Liver (tissue), 9 donors: ENCODE data around the gene PSMC3. TPM values are rescaled to one million over a fixed set of nuclear protein-coding genes. Genes with fewer than 3 reads are reported as not detected.
A peak's percentile ranks its signal among the peaks of the same experiment; 100 is the strongest.

Experiments used
- DNase-seq: peaks from one replicate; pipeline ENCODE4 v3.0.0-alpha.2; 2017; ENCODE audit warnings: low spot score
- H3K27ac ChIP-seq, 2 donors: one replicate each; pipeline ENCODE4 v1.7.0; 2013; ENCODE audit warnings: inconsistent platforms in 2 of 2, low read length in 2 of 2, control low read depth in 1 of 2, low read depth in 1 of 2, mild to moderate bottlenecking in 1 of 2
- H3K27me3 ChIP-seq, 4 donors: one replicate each; pipeline versions ENCODE4 v1.6.1 to v1.7.0; 2013; ENCODE audit warnings: low read length in 3 of 4, inconsistent platforms in 1 of 4, mild to moderate bottlenecking in 1 of 4, moderate library complexity in 1 of 4; ENCODE audit not compliant: control insufficient read depth in 4 of 4, insufficient read depth in 4 of 4
- H3K36me3 ChIP-seq, 4 donors: one replicate each; pipeline versions ENCODE4 v1.6.1 to v1.7.0; 2013; ENCODE audit warnings: low read length in 3 of 4, mild to moderate bottlenecking in 3 of 4, low read depth in 1 of 4, moderate library complexity in 1 of 4; ENCODE audit not compliant: control insufficient read depth in 4 of 4, insufficient read depth in 3 of 4
- H3K4me1 ChIP-seq, 4 donors: one replicate each; pipeline versions ENCODE4 v1.6.1 to v1.7.0; 2013; ENCODE audit warnings: low read length in 3 of 4, mild to moderate bottlenecking in 3 of 4, moderate library complexity in 1 of 4; ENCODE audit not compliant: control insufficient read depth in 4 of 4, insufficient read depth in 4 of 4
- H3K4me3 ChIP-seq, 3 donors: one replicate each; pipeline versions ENCODE4 v1.6.1 to v1.7.0; 2013; ENCODE audit warnings: low read length in 3 of 3, control low read depth in 1 of 3, low read depth in 1 of 3, mild to moderate bottlenecking in 1 of 3
- H3K9ac ChIP-seq, 2 donors: one replicate each; pipeline ENCODE4 v1.7.0; 2013; ENCODE audit warnings: low read length in 2 of 2, mild to moderate bottlenecking in 2 of 2, moderate library complexity in 2 of 2, control low read depth in 1 of 2, low read depth in 1 of 2
- H3K9me3 ChIP-seq, 4 donors: one replicate each; pipeline versions ENCODE4 v1.6.1 to v1.7.0; 2013; ENCODE audit warnings: low read length in 3 of 4; ENCODE audit not compliant: control insufficient read depth in 4 of 4
- EGR1 ChIP-seq, 2 donors: IDR thresholded peaks; 2 replicates each; pipeline ENCODE4 v1.6.1; 2016 to 2018; ENCODE audit warnings: antibody characterized with exemption in 2 of 2, low read depth in 2 of 2
- FOXA1 ChIP-seq: IDR thresholded peaks from 2 replicates; pipeline ENCODE4 v1.6.1; 2016; ENCODE audit warnings: antibody characterized with exemption
- FOXA2 ChIP-seq: IDR thresholded peaks from 2 replicates; pipeline ENCODE4 v1.6.1; 2016; ENCODE audit warnings: antibody characterized with exemption
- GABPA ChIP-seq, 2 donors: IDR thresholded peaks in 1 of 2; conservative IDR thresholded peaks in 1 of 2; 2 replicates each; pipeline ENCODE4 v1.6.1; 2016; ENCODE audit warnings: antibody characterized with exemption in 2 of 2, mild to moderate bottlenecking in 1 of 2, moderate library complexity in 1 of 2
- HNF4A ChIP-seq, 2 donors: conservative IDR thresholded peaks; 2 replicates each; pipeline ENCODE4 v1.6.1; 2016; ENCODE audit warnings: antibody characterized with exemption in 2 of 2, mild to moderate bottlenecking in 2 of 2
- HNF4G ChIP-seq: IDR thresholded peaks from 2 replicates; pipeline ENCODE4 v1.6.1; 2016; ENCODE audit warnings: antibody characterized with exemption
- JUND ChIP-seq, 2 donors: IDR thresholded peaks; 2 replicates each; pipeline ENCODE4 v1.6.1; 2016; ENCODE audit warnings: antibody characterized with exemption in 2 of 2
- NR2F2 ChIP-seq: IDR thresholded peaks from 2 replicates; pipeline ENCODE4 v1.6.1; 2016; ENCODE audit warnings: antibody characterized with exemption
- RAD21 ChIP-seq, 2 donors: IDR thresholded peaks; 2 replicates each; pipeline ENCODE4 v1.6.1; 2016; ENCODE audit warnings: antibody characterized with exemption in 2 of 2, mild to moderate bottlenecking in 2 of 2
- RXRA ChIP-seq, 2 donors: IDR thresholded peaks; 2 replicates each; pipeline ENCODE4 v1.6.1; 2017 to 2018; ENCODE audit warnings: antibody characterized with exemption in 2 of 2, mild to moderate bottlenecking in 1 of 2
- SP1 ChIP-seq: IDR thresholded peaks from 2 replicates; pipeline ENCODE4 v1.6.1; 2018; ENCODE audit warnings: antibody characterized with exemption, mild to moderate bottlenecking
- TAF1 ChIP-seq: conservative IDR thresholded peaks from 2 replicates; pipeline ENCODE4 v1.6.1; 2016; ENCODE audit warnings: antibody characterized with exemption, mild to moderate bottlenecking
- YY1 ChIP-seq: IDR thresholded peaks from 2 replicates; pipeline ENCODE4 v1.6.1; 2016; ENCODE audit warnings: antibody characterized with exemption, mild to moderate bottlenecking
- WGBS: extraction: QIAGEN DNeasy Blood & Tissue Kit; methylation state at CpG from one replicate; pipeline ENCODE4 v1.1.7; 2013; 5-methylcytosine and 5-hydroxymethylcytosine counted together
- polyA plus RNA-seq, 2 donors: library from polyadenylated mRNA; stranded (reverse) in 1 of 2; unstranded in 1 of 2; fragments of 200-250 nt in 1 of 2; fragments of >200 nt in 1 of 2; fragmentation: Nextera tagmentation in 1 of 2; extraction: Ambion mirVana in 1 of 2; gene quantifications; one replicate each; pipeline versions ENCODE4 v1.2.1 to v1.2.3, GENCODE V29; 2013 to 2015
- total RNA-seq, 2 donors: library from RNA; depleted of rRNA; stranded (reverse); fragments of >200 nt; gene quantifications; one replicate each; pipeline ENCODE4 v1.2.3, GENCODE V29; 2014
- TF ChIP-seq, protein P1 (sequence below): fragments of 150-350 bp; IDR thresholded peaks from 2 replicates; pipeline ENCODE4 v1.5.1; 2017; ENCODE audit warnings: improper control_type of control experiment, low read depth, low read length; ENCODE audit not compliant: missing input control
- TF ChIP-seq, protein P2 (sequence below): IDR thresholded peaks from 2 replicates; pipeline ENCODE4 v1.6.1; 2016; ENCODE audit warnings: antibody characterized with exemption
- TF ChIP-seq, protein P3 (sequence below): IDR thresholded peaks from 2 replicates; pipeline ENCODE4 v1.6.1; 2016; ENCODE audit warnings: antibody characterized with exemption, mild to moderate bottlenecking
- TF ChIP-seq, protein P4 (sequence below): IDR thresholded peaks from 2 replicates; pipeline ENCODE4 v1.6.1; 2016; ENCODE audit warnings: antibody characterized with exemption
- TF ChIP-seq, protein P5 (sequence below): IDR thresholded peaks from 2 replicates; pipeline ENCODE4 v1.6.1; 2016; ENCODE audit warnings: antibody characterized with exemption
- donor health status: healthy.
- donor health status: healthy.
- donor health status: healthy.
- donor health status: healthy.
- donor health status: healthy.

The PSMC3 gene
- total and polyA plus RNA-seq, 4 donors: 58.0 to 110 (median 103) TPM

DNA sequence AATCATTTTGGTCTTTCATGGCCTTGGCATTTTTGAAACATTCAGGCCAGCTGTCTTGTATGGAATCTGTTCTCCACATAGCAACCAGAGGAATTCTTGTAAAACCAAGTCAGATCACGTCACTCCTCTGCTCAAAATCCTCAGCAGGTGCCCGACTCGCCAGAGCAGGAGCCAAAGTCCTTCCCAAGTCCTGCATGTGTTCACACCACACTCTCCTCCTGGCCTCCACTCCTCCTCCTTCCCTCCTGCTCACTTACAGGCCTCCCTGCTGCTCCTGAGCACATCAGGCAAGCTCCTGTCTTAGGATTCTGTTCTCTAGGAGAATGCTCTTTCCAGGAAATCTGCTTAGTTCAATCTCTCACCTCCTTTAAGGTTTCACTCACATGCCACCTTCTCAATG is 6.9 kb upstream of the PSMC3 start:
- 44% methylated on average over 3 of the region's 3 CpGs for WGBS
- H3K9ac ChIP-seq: no peak overlapping the region
- no peak overlapping the region for H3K4me3 ChIP-seq
- no peaks in the 10 kb centered on the region for H3K36me3 ChIP-seq
- TF ChIP-seq FOXA2 (no peak), EGR1 (IDR thresholded peaks at IDR 0.05; ENCODE audit: low read depth in 2 of 2) (no peak), FOXA1 (no peak), YY1 (no peak), GABPA (IDR thresholded peaks at IDR 0.05 in 1 of 2, conservative IDR thresholded peaks at IDR 0.05 in 1 of 2) (no peak), RAD21 (IDR thresholded peaks at IDR 0.05) (no peak), TAF1 (no peak), HNF4G (no peak), SP1 (no peak), NR2F2 (no peak)
- TF ChIP-seq, protein P1, sequence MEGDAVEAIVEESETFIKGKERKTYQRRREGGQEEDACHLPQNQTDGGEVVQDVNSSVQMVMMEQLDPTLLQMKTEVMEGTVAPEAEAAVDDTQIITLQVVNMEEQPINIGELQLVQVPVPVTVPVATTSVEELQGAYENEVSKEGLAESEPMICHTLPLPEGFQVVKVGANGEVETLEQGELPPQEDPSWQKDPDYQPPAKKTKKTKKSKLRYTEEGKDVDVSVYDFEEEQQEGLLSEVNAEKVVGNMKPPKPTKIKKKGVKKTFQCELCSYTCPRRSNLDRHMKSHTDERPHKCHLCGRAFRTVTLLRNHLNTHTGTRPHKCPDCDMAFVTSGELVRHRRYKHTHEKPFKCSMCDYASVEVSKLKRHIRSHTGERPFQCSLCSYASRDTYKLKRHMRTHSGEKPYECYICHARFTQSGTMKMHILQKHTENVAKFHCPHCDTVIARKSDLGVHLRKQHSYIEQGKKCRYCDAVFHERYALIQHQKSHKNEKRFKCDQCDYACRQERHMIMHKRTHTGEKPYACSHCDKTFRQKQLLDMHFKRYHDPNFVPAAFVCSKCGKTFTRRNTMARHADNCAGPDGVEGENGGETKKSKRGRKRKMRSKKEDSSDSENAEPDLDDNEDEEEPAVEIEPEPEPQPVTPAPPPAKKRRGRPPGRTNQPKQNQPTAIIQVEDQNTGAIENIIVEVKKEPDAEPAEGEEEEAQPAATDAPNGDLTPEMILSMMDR: no peak
- TF ChIP-seq, protein P2, sequence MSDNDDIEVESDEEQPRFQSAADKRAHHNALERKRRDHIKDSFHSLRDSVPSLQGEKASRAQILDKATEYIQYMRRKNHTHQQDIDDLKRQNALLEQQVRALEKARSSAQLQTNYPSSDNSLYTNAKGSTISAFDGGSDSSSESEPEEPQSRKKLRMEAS: no peak
- no peaks in the 10 kb centered on the region for H3K9me3 ChIP-seq
- H3K27me3 ChIP-seq: no peaks in the 10 kb centered on the region
- no peak for DNase-seq
- peaks cover 3 to 48% (median 36%) of the 10 kb centered on the region in 4 donors for H3K4me1 ChIP-seq
- H3K27ac ChIP-seq: no peak overlapping the region

DNA sequence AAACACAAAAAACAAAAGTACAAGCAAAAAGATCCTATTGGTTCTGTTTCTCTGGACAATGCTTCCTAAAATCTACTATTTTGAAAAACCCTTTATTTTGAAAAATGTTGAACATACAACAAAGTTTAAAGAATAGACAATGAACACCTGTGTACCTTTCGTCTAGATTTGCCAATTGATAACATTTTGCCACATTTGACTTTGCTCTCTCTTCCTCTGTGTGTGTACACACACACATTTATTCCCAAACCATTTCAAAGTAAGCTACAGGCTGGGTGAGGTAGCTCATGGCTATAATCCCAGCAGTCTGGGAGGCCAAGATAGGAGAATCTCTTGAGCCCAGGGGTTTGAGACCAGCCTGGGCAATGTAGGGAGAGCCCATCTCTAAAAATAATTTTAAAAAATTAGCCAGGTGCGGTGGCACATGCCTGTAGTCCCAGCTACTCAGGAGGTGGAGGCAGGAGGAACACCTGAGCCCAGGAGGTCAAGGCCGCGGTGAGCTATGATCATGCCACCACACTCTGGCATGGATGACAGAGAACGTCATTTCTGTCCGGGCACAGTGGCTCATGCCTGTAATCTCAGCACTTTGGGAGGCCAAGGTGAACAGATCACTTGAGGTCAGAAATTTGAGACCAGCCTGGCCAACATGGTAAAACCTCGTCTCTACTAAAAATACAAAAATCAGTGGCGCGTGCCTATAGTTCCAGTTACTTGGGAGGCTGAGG is 5.3 kb upstream of the PSMC3 start:
- Histone ChIP-seq H3K9ac (no peak overlapping the region), H3K4me1 (peaks cover 2 to 38% (median 25%) of the 10 kb centered on the region in 4 donors), H3K27ac (peak overlapping the region; percentile 79 to 94), H3K9me3 (no peaks in the 10 kb centered on the region), H3K36me3 (no peaks in the 10 kb centered on the region), H3K4me3 (no peak overlapping the region), H3K27me3 (no peaks in the 10 kb centered on the region)
- whole genome bisulfite sequencing: 42% methylated on average over 9 of the region's 9 CpGs
- no peak for TF ChIP-seq TAF1
- TF ChIP-seq, protein P3, sequence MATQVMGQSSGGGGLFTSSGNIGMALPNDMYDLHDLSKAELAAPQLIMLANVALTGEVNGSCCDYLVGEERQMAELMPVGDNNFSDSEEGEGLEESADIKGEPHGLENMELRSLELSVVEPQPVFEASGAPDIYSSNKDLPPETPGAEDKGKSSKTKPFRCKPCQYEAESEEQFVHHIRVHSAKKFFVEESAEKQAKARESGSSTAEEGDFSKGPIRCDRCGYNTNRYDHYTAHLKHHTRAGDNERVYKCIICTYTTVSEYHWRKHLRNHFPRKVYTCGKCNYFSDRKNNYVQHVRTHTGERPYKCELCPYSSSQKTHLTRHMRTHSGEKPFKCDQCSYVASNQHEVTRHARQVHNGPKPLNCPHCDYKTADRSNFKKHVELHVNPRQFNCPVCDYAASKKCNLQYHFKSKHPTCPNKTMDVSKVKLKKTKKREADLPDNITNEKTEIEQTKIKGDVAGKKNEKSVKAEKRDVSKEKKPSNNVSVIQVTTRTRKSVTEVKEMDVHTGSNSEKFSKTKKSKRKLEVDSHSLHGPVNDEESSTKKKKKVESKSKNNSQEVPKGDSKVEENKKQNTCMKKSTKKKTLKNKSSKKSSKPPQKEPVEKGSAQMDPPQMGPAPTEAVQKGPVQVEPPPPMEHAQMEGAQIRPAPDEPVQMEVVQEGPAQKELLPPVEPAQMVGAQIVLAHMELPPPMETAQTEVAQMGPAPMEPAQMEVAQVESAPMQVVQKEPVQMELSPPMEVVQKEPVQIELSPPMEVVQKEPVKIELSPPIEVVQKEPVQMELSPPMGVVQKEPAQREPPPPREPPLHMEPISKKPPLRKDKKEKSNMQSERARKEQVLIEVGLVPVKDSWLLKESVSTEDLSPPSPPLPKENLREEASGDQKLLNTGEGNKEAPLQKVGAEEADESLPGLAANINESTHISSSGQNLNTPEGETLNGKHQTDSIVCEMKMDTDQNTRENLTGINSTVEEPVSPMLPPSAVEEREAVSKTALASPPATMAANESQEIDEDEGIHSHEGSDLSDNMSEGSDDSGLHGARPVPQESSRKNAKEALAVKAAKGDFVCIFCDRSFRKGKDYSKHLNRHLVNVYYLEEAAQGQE: peak; percentile 41
- peak in 1 of 2 donors; percentile 5 for TF ChIP-seq RAD21 (IDR thresholded peaks at IDR 0.05)
- TF ChIP-seq, protein P4, sequence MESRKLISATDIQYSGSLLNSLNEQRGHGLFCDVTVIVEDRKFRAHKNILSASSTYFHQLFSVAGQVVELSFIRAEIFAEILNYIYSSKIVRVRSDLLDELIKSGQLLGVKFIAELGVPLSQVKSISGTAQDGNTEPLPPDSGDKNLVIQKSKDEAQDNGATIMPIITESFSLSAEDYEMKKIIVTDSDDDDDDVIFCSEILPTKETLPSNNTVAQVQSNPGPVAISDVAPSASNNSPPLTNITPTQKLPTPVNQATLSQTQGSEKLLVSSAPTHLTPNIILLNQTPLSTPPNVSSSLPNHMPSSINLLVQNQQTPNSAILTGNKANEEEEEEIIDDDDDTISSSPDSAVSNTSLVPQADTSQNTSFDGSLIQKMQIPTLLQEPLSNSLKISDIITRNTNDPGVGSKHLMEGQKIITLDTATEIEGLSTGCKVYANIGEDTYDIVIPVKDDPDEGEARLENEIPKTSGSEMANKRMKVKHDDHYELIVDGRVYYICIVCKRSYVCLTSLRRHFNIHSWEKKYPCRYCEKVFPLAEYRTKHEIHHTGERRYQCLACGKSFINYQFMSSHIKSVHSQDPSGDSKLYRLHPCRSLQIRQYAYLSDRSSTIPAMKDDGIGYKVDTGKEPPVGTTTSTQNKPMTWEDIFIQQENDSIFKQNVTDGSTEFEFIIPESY: no peak
- peak; percentile 88 for TF ChIP-seq SP1
- peak; percentile 62 for TF ChIP-seq YY1
- TF ChIP-seq, protein P5, sequence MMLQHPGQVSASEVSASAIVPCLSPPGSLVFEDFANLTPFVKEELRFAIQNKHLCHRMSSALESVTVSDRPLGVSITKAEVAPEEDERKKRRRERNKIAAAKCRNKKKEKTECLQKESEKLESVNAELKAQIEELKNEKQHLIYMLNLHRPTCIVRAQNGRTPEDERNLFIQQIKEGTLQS: no peak
- peak; percentile 47 for TF ChIP-seq FOXA1
- TF ChIP-seq, protein P2: peak; percentile 41
- no peak for TF ChIP-seq GABPA (IDR thresholded peaks at IDR 0.05 in 1 of 2, conservative IDR thresholded peaks at IDR 0.05 in 1 of 2)
- TF ChIP-seq, protein P1: no peak
- TF ChIP-seq RXRA (IDR thresholded peaks at IDR 0.05): peak; percentile 55 to 85
- TF ChIP-seq EGR1 (IDR thresholded peaks at IDR 0.05; ENCODE audit: low read depth in 2 of 2): no peak
- TF ChIP-seq HNF4A (conservative IDR thresholded peaks at IDR 0.05): peak; percentile 78 to 82
- peak; percentile 16 for TF ChIP-seq NR2F2
- peak; percentile 59 for TF ChIP-seq FOXA2
- TF ChIP-seq JUND (IDR thresholded peaks at IDR 0.05): peak in 1 of 2 donors; percentile 22
- peak; percentile 48 for TF ChIP-seq HNF4G
- no peak for DNase-seq
